ENCODE data around the gene ACE. TPM values are rescaled to one million over a fixed set of nuclear protein-coding genes. Genes with fewer than 3 reads are reported as not detected.

The ACE gene
- total RNA-seq, 1 experiment from 2014 or later: 5.4 TPM

DNA sequence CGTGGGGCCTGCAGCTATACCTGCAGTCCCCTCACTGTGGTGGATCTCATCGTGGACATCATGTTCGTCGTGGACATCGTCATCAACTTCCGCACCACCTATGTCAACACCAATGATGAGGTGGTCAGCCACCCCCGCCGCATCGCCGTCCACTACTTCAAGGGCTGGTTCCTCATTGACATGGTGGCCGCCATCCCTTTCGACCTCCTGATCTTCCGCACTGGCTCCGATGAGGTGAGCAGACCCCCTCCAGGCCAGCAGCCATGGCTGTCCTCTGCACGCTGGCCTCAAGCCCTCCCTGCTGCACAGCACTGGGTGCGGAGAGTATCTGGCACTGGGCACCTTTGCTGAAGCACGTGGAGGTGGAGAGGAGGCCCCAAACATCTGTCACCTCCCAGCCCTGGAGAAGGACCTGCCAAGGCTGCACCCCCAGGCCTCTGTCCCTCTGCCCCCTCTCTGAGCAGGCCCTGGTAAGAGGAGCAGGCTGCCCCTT is 57.3 kb downstream of the ACE start:
- H2BK15ac ChIP-seq (ENCODE audit: low read depth, low read length): no peak overlapping the region
- H3K27ac ChIP-seq (ENCODE audit: insufficient read length, low read depth, low read length): no peak overlapping the region
- H3K23ac ChIP-seq (ENCODE audit: insufficient read length, low read depth, low read length): no peak overlapping the region
- H3K27ac Mint-ChIP-seq: no peak overlapping the region; a peak in 2 of 7 replicates
- no peak overlapping the region for H3K18ac ChIP-seq (ENCODE audit: insufficient read length, low read depth, low read length)
- H4K20me1 ChIP-seq (ENCODE audit: control insufficient read depth, insufficient read depth, insufficient read length): no peaks in the 10 kb centered on the region
- no peak overlapping the region for H4K5ac ChIP-seq (ENCODE audit: insufficient read length, low read depth, low read length)
- H3K56ac ChIP-seq (ENCODE audit: insufficient read length, low read depth, low read length): no peak overlapping the region
- no peaks in the 10 kb centered on the region for H3K79me2 ChIP-seq (ENCODE audit: insufficient read depth, low read length)
- H3K27me3 Mint-ChIP-seq (ENCODE audit: low read depth): peaks cover 8% of the 10 kb centered on the region
- no peak overlapping the region for H3K4me2 ChIP-seq (ENCODE audit: insufficient read depth, insufficient read length, low read length)
- no peaks in the 10 kb centered on the region; a peak in 1 of 7 replicates for H3K36me3 Mint-ChIP-seq (ENCODE audit: insufficient read depth in 1 of 3, low read depth in 3 of 3)
- H4K8ac ChIP-seq (replicated peaks; ENCODE audit: insufficient read length, low read depth, low read length): no peak overlapping the region
- peaks cover 12 to 14% of the 10 kb centered on the region in 2 experiments for H3K4me1 Mint-ChIP-seq
- WGBS (ENCODE audit: extremely low coverage, insufficient read length, low lambda C conversion rate): no CpG with 5 or more reads among the region's 17 CpGs
- no peaks in the 10 kb centered on the region for H3K79me1 ChIP-seq (ENCODE audit: insufficient read depth, low read depth, low read length, poor library complexity, severe bottlenecking)
- no peak overlapping the region; a peak in 1 of 5 replicates for H3K4me3 Mint-ChIP-seq
- DNase-seq: no peak
- H3K27me3 ChIP-seq (ENCODE audit: insufficient read depth, low read length): no peaks in the 10 kb centered on the region; the same call in 1 of the 2 replicates
- no peaks in the 10 kb centered on the region for H3K9me3 ChIP-seq (ENCODE audit: control insufficient read depth, low read depth, low read length)
- H3K23me2 ChIP-seq (ENCODE audit: insufficient read length, low read depth, low read length, poor library complexity, severe bottlenecking): peaks cover 8% of the 10 kb centered on the region
- no peak overlapping the region for H2BK20ac ChIP-seq (ENCODE audit: low read depth, low read length, poor library complexity, severe bottlenecking)
- no peak overlapping the region for H2BK5ac ChIP-seq (ENCODE audit: insufficient read length, low read length)
- TF ChIP-seq, protein P1, sequence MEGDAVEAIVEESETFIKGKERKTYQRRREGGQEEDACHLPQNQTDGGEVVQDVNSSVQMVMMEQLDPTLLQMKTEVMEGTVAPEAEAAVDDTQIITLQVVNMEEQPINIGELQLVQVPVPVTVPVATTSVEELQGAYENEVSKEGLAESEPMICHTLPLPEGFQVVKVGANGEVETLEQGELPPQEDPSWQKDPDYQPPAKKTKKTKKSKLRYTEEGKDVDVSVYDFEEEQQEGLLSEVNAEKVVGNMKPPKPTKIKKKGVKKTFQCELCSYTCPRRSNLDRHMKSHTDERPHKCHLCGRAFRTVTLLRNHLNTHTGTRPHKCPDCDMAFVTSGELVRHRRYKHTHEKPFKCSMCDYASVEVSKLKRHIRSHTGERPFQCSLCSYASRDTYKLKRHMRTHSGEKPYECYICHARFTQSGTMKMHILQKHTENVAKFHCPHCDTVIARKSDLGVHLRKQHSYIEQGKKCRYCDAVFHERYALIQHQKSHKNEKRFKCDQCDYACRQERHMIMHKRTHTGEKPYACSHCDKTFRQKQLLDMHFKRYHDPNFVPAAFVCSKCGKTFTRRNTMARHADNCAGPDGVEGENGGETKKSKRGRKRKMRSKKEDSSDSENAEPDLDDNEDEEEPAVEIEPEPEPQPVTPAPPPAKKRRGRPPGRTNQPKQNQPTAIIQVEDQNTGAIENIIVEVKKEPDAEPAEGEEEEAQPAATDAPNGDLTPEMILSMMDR (conservative IDR thresholded peaks at IDR 0.05): no peak
- no peak overlapping the region for H2BK12ac ChIP-seq (ENCODE audit: insufficient read length, low read depth, low read length)
- H2BK120ac ChIP-seq (ENCODE audit: low read depth, low read length, poor library complexity, severe bottlenecking): no peak overlapping the region
- H3K9me3 Mint-ChIP-seq: no peaks in the 10 kb centered on the region; a peak in 1 of 5 replicates
- H2AFZ ChIP-seq (ENCODE audit: low read length): no peak overlapping the region
- H3K9ac ChIP-seq (ENCODE audit: extremely low read depth, insufficient read length, low read length): no peak overlapping the region
- H3K4ac ChIP-seq (ENCODE audit: low read depth, low read length): no peak overlapping the region
- no peak overlapping the region for H3T11ph ChIP-seq (ENCODE audit: low read length)
- no peak overlapping the region for H4K91ac ChIP-seq (ENCODE audit: insufficient read length, low read depth, low read length)
- no peak overlapping the region for H2AK5ac ChIP-seq (ENCODE audit: insufficient read length, low read length)
- no peak overlapping the region for H3K14ac ChIP-seq (ENCODE audit: insufficient read depth, low read length)
- H3K4me1 ChIP-seq (ENCODE audit: insufficient read depth, low read length): peaks cover 6% of the 10 kb centered on the region; the same call in 1 of the 2 replicates

Measured in H9 (cell line).